HFFc6 (cell line): Measurements from ENCODE around the gene MED9. TPM values are rescaled to one million over a fixed set of nuclear protein-coding genes. Genes with fewer than 3 reads are reported as not detected.
"Not testable (repeated sequence)": the region's sequence is repeated elsewhere in the genome, so short reads cannot be mapped to it uniquely, and the experiment has no call there.

Source experiments
- DNase-seq: peaks from one replicate; pipeline ENCODE4 v3.0.0-alpha.2; 2018
- H3K27ac Mint-ChIP-seq: 2 replicates; pipeline ENCODE4 v1.8.0; 2020; ENCODE audit warnings: mild to moderate bottlenecking, mixed read lengths
- H3K27me3 Mint-ChIP-seq: 2 replicates; pipeline ENCODE4 v1.8.0; 2021; ENCODE audit warnings: mild to moderate bottlenecking, moderate library complexity, mixed read lengths; ENCODE audit not compliant: insufficient read depth
- H3K36me3 Mint-ChIP-seq: 2 replicates; pipeline ENCODE4 v1.8.0; 2021; ENCODE audit warnings: low read depth, mixed read lengths
- H3K4me1 Mint-ChIP-seq: 2 replicates; pipeline ENCODE4 v1.8.0; 2020; ENCODE audit warnings: low read depth, mixed read lengths
- H3K4me3 Mint-ChIP-seq: 2 replicates; pipeline ENCODE4 v1.8.0; 2020; ENCODE audit warnings: mild to moderate bottlenecking, moderate library complexity, mixed read lengths
- H3K9me3 Mint-ChIP-seq: 2 replicates; pipeline ENCODE4 v1.8.0; 2020; ENCODE audit warnings: mild to moderate bottlenecking, mixed read lengths
- total RNA-seq, 6 experiments: library from RNA; stranded (reverse); fragmentation: NEBNext Ultra II Directional; extraction: Animal tissue kit (Norgen Biotek cat#: 25700); gene quantifications; 2 replicates in 1 of 6; 3 replicates in 5 of 6; pipeline ENCODE4 v1.2.3, GENCODE V29; 2021
- TF ChIP-seq, protein P1 (sequence below): fragments of 200-600 bp; sonication (generic); IDR thresholded peaks from 2 replicates; pipeline ENCODE4 v1.5.0; 2021; ENCODE audit warnings: antibody characterized with exemption, mild to moderate bottlenecking

The MED9 gene
- total RNA-seq, 6 experiments from 2014 or later = 7.0 to 9.0 (median 7.9) TPM

DNA sequence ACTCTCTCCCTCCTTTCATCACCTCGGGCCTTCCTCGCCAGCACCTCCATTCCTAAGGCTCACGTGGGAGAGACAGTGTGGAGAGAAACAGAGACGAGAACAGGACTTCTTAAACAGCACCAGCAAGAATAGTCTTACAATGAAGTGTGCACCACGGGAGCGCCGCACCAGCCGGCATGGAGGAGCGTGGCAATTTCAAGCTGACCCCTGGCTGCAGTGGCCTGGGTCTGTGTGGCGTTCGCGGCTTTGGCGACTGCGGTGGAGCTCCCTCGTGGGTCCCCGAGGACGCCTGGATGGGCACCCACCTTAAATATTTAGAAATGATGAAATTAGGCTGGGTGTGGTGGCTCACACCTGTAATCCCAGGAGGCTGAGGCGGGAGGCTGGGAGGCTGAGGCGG is 20.5 kb upstream of the MED9 start:
- peaks cover 17% of the 10 kb centered on the region for H3K27me3 Mint-ChIP-seq

DNA sequence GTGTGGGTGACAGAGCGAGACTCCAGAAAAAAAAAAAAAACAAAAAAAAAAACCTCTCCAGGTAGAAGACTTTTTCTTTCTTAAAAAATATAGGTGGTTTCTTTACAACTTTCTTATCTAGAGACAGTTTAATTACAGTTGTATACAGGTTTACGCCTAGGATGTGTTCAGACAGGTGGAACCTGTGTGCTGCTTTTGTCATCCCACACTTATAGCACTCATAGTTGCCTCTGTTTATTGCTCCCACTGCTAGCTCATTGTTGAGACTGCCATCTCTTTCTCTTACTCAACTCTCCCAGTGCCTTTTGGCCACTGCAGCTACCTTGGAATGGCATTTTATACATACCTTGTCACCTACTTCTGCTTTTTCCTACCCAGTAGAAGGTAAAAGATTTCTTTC is 19.1 kb upstream of the MED9 start:
- Mint-ChIP-seq H3K27me3 (peaks cover 21% of the 10 kb centered on the region), H3K4me1 (no peaks in the 10 kb centered on the region), H3K27ac (no peak overlapping the region), H3K4me3 (no peak overlapping the region), H3K9me3 (peaks cover 7% of the 10 kb centered on the region), H3K36me3 (peaks cover 6% of the 10 kb centered on the region)
- no peak for DNase-seq
- TF ChIP-seq, protein P1, sequence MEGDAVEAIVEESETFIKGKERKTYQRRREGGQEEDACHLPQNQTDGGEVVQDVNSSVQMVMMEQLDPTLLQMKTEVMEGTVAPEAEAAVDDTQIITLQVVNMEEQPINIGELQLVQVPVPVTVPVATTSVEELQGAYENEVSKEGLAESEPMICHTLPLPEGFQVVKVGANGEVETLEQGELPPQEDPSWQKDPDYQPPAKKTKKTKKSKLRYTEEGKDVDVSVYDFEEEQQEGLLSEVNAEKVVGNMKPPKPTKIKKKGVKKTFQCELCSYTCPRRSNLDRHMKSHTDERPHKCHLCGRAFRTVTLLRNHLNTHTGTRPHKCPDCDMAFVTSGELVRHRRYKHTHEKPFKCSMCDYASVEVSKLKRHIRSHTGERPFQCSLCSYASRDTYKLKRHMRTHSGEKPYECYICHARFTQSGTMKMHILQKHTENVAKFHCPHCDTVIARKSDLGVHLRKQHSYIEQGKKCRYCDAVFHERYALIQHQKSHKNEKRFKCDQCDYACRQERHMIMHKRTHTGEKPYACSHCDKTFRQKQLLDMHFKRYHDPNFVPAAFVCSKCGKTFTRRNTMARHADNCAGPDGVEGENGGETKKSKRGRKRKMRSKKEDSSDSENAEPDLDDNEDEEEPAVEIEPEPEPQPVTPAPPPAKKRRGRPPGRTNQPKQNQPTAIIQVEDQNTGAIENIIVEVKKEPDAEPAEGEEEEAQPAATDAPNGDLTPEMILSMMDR = no peak

More for the DNA sequence above, 20.5 kb upstream of the MED9 start:
- Mint-ChIP-seq H3K4me1 (no peaks in the 10 kb centered on the region), H3K36me3 (peaks cover 6% of the 10 kb centered on the region), H3K4me3 (no peak overlapping the region), H3K27ac (no peak overlapping the region), H3K9me3 (peaks cover 7% of the 10 kb centered on the region)
- TF ChIP-seq, protein P1 = no peak
- no peak for DNase-seq

DNA sequence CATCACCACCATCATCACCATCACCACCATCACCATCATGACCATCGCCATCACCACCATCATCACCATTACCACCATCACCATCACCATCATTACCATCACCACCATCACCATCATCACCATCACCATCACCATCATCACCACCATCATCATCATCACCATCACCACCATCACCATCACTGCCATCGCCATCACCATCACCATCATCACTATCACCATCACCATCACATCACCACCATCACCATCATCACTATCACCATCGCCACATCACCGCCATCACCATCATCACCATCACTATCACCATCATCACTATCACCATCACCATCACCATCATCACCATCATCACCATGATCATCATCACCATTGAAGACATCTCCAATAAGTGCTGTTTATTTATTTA is 16.8 kb upstream of the MED9 start:
- no peak for DNase-seq
- H3K4me1 Mint-ChIP-seq = no peaks in the 10 kb centered on the region
- TF ChIP-seq, protein P1 = no peak
- no peak overlapping the region for H3K27ac Mint-ChIP-seq
- H3K9me3 Mint-ChIP-seq = peaks cover 7% of the 10 kb centered on the region
- H3K4me3 Mint-ChIP-seq = no peak overlapping the region
- H3K36me3 Mint-ChIP-seq = peaks cover 6% of the 10 kb centered on the region
- H3K27me3 Mint-ChIP-seq = peaks cover 35% of the 10 kb centered on the region

DNA sequence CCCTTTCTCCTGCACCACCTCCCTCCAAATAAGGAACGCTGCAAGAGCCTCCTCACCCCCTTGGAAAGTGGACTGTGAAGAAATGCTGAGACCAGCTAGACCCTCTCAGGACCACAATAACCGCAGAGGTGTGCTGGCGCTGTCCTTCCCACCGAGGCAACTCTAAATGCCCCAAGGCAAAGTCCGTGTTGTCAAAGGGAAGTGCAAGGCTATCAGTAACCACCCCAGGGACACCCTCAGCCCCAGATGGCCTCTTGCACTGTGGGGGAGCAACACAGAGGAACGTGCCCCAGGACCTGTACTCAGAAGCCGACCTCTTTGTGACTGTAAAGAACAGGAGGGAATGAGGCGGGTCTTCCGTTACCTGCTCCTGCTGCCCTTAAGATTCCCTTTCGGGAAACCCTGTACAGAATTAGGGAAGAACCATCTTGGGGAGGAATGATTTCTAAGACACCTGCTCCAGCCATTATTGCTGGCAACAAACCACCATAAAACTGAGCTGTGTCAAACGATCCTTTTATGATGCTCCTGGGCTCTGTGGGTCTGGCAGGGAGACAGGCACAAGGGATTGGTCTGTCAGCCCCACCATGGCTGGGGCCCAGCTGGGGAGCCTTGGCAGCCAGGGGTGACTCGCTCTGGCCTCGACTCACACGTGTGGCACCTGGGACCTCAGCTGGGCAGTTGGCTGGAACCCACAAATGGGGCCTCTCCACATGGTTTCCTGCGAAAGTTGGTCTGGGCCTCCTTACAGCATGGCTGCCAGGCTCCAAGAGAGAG is 14.6 kb upstream of the MED9 start:
- DNase-seq = no peak
- peaks cover 7% of the 10 kb centered on the region for H3K9me3 Mint-ChIP-seq
- peaks cover under 1% of the 10 kb centered on the region for H3K4me1 Mint-ChIP-seq
- no peak overlapping the region for H3K27ac Mint-ChIP-seq
- H3K4me3 Mint-ChIP-seq = no peak overlapping the region
- TF ChIP-seq, protein P1 = no peak
- H3K36me3 Mint-ChIP-seq = peaks cover 6% of the 10 kb centered on the region
- H3K27me3 Mint-ChIP-seq = peaks cover 39% of the 10 kb centered on the region

DNA sequence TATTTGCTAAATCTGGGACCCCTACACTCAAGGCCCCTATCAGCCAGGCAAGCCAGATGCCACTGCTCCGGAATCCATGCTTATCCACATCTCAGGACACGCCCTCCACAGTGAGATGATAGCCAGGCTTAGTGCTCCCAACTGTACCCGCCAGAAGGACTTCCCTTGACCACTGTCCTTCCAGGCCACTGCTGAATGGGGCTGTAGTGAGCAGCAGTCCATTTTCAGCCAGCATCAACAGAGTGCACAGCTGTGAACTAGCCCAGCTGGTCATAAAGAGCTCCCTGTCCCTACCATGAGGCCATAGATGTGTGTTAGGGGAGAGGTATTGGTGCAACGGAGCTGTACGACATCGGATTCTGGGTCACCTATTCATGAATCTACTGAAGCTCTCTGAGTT is 13.0 kb upstream of the MED9 start:
- peaks cover 9% of the 10 kb centered on the region for H3K4me1 Mint-ChIP-seq
- TF ChIP-seq, protein P1 = no peak
- H3K27ac Mint-ChIP-seq = no peak overlapping the region
- peaks cover 7% of the 10 kb centered on the region for H3K9me3 Mint-ChIP-seq
- no peak overlapping the region for H3K4me3 Mint-ChIP-seq
- peaks cover 39% of the 10 kb centered on the region for H3K27me3 Mint-ChIP-seq
- no peak for DNase-seq
- peaks cover 6% of the 10 kb centered on the region for H3K36me3 Mint-ChIP-seq

DNA sequence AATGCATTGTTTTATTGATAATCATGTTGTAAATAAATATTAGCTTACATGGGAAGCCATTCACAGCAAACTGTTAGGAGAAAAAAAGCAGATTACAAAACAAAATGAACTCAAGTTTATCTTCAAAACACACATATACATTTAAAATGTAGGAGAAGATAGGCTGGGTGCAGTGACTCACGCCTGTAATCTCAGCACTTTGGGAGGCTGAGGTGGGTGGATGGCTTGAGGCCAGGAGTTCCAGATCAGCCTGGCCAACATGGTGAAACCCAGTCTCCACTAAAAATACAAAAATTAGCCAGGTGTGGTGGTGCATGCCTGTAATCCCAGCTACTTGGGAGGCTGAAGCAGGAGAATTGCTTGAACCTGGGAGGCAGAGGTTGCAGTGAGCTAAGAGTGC is 10.9 kb upstream of the MED9 start:
- not testable (repeated sequence) for H3K4me3 Mint-ChIP-seq, H3K27ac Mint-ChIP-seq, H3K9me3 Mint-ChIP-seq, DNase-seq, H3K36me3 Mint-ChIP-seq, H3K4me1 Mint-ChIP-seq
- peaks cover 49% of the 10 kb centered on the region for H3K27me3 Mint-ChIP-seq
